Esophagus squamous epithelium (tissue), 5 donors: ENCODE results near the gene RNF130. TPM values are rescaled to one million over a fixed set of nuclear protein-coding genes. Genes with fewer than 3 reads are reported as not detected.

ENCODE experiments used
- DNase-seq: peaks from one replicate; lab custom pipeline; 2025; lab: John Stamatoyannopoulos, UW
- H3K27ac ChIP-seq, 4 donors: fragments of 200-600 bp; sonication (generic); one replicate each; pipeline ENCODE4 v1.5.1; 2016 to 2019; ENCODE audit warnings: mild to moderate bottlenecking in 1 of 4
- H3K27me3 ChIP-seq, 4 donors: fragments of 200-600 bp; sonication (generic); 1 replicate in 3 of 4; 2 replicates in 1 of 4; pipeline versions ENCODE4 v1.5.1 to v1.6.0; 2017 to 2021; ENCODE audit warnings: antibody characterized with exemption in 1 of 4
- H3K36me3 ChIP-seq, 3 donors: fragments of 200-600 bp; sonication (generic); one replicate each; pipeline ENCODE4 v1.5.1; 2016 to 2019
- H3K4me1 ChIP-seq, 3 donors: fragments of 200-600 bp; sonication (generic); one replicate each; pipeline ENCODE4 v1.5.1; 2017 to 2019
- H3K4me3 ChIP-seq, 4 donors: fragments of 200-600 bp; sonication (generic); 1 replicate in 3 of 4; 2 replicates in 1 of 4; pipeline ENCODE4 v1.5.1; 2016 to 2019; ENCODE audit warnings: mild to moderate bottlenecking in 2 of 4, moderate library complexity in 1 of 4
- H3K9me3 ChIP-seq, 3 donors: fragments of 200-600 bp; sonication (generic); one replicate each; pipeline ENCODE4 v1.5.1; 2016 to 2019
- POLR2A ChIP-seq, 4 donors: fragments of 450-650 bp; IDR thresholded peaks; one replicate each; pipeline ENCODE4 v1.6.1; 2017; ENCODE audit warnings: antibody characterized with exemption in 4 of 4, mild to moderate bottlenecking in 4 of 4, moderate library complexity in 3 of 4
- WGBS, 2 donors: methylation state at CpG; one replicate each; pipeline ENCODE4 v1.1.5; 2018; 5-methylcytosine and 5-hydroxymethylcytosine counted together
- intact Hi-C: fragments of 100-400 bp; cut with DNase I; formaldehyde crosslinking; loops from one replicate; pipeline ENCODE4 v1.15.0; 2022
- total RNA-seq, 4 donors: library from RNA; depleted of rRNA; stranded (reverse); fragments of >200 nt; gene quantifications; one replicate each; pipeline ENCODE4 v1.1.0, GENCODE V29; 2016
- TF ChIP-seq, protein P1 (sequence below), 6 experiments: fragments of 450-650 bp in 4 of 6; fragments of 200-600 bp in 2 of 6; sonication (generic) in 2 of 6; IDR thresholded peaks; one replicate each; pipeline ENCODE4 v1.5.1; 2016 to 2019; ENCODE audit warnings: antibody characterized with exemption in 6 of 6, mild to moderate bottlenecking in 4 of 6, moderate library complexity in 4 of 6
- donor health status: DM: yes; HTN: yes; CAD: no.

The RNF130 gene
- total RNA-seq, 4 donors from 2014 or later = 9.1 to 54.6 (median 19.1) TPM

GRCh38 chr5:179955630-179956029 is 115.9 kb downstream of the RNF130 start:
- TF ChIP-seq, protein P1, sequence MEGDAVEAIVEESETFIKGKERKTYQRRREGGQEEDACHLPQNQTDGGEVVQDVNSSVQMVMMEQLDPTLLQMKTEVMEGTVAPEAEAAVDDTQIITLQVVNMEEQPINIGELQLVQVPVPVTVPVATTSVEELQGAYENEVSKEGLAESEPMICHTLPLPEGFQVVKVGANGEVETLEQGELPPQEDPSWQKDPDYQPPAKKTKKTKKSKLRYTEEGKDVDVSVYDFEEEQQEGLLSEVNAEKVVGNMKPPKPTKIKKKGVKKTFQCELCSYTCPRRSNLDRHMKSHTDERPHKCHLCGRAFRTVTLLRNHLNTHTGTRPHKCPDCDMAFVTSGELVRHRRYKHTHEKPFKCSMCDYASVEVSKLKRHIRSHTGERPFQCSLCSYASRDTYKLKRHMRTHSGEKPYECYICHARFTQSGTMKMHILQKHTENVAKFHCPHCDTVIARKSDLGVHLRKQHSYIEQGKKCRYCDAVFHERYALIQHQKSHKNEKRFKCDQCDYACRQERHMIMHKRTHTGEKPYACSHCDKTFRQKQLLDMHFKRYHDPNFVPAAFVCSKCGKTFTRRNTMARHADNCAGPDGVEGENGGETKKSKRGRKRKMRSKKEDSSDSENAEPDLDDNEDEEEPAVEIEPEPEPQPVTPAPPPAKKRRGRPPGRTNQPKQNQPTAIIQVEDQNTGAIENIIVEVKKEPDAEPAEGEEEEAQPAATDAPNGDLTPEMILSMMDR (IDR thresholded peaks at IDR 0.05) = no peak
- TF ChIP-seq POLR2A (IDR thresholded peaks at IDR 0.05) = no peak
- Histone ChIP-seq H3K27me3 (no peaks in the 10 kb centered on the region), H3K4me3 (no peak overlapping the region), H3K4me1 (no peaks in the 10 kb centered on the region), H3K27ac (no peak overlapping the region), H3K36me3 (peaks cover 0 to 32% (median 0%) of the 10 kb centered on the region in 3 donors), H3K9me3 (no peaks in the 10 kb centered on the region)
- 51 to 63% methylated on average over 2 of the region's 2 CpGs for WGBS, 2 donors
- intact Hi-C loops = no loop called here
- no peak for DNase-seq

GRCh38 chr5:179955062-179955461 is 116.5 kb downstream of the RNF130 start:
- no peak for TF ChIP-seq POLR2A (IDR thresholded peaks at IDR 0.05)
- TF ChIP-seq, protein P1 (IDR thresholded peaks at IDR 0.05) = no peak
- WGBS, 2 donors = 87% methylated on average over 6 of the region's 6 CpGs
- Histone ChIP-seq H3K27me3 (no peaks in the 10 kb centered on the region), H3K4me1 (no peaks in the 10 kb centered on the region), H3K9me3 (no peaks in the 10 kb centered on the region), H3K4me3 (no peak overlapping the region), H3K36me3 (peaks cover 0 to 28% (median 0%) of the 10 kb centered on the region in 3 donors), H3K27ac (no peak overlapping the region)
- DNase-seq = no peak
- intact Hi-C loops = no loop called here

DNA sequence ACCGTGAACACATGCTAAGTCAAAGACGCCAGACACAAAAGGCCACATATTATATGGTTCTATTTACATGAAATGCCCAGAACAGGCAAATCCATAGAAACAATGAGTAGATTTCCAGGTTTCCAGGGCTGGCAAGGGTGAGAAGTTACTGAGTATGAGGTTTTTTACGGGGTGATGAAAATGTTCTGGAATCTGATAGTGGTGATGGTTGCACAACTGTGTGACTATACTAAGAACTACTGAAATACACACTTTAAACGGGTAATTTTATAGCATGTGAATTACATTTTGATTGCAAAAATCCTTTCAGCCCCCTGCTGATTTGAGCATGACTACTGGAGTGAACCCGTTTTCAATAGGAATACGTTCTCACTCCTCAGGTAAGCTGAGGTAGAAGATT is 117.1 kb downstream of the RNF130 start:
- no peaks in the 10 kb centered on the region for H3K9me3 ChIP-seq
- TF ChIP-seq POLR2A (IDR thresholded peaks at IDR 0.05) = no peak
- TF ChIP-seq, protein P1 (IDR thresholded peaks at IDR 0.05) = no peak
- DNase-seq = no peak
- no peaks in the 10 kb centered on the region for H3K4me1 ChIP-seq
- intact Hi-C loops = no loop called here
- H3K27ac ChIP-seq = no peak overlapping the region
- 83 to 94% methylated on average over 6 of the region's 6 CpGs for WGBS, 2 donors
- H3K4me3 ChIP-seq = no peak overlapping the region
- peaks cover 0 to 28% (median 0%) of the 10 kb centered on the region in 3 donors for H3K36me3 ChIP-seq
- no peaks in the 10 kb centered on the region for H3K27me3 ChIP-seq

- Histone ChIP-seq H3K4me1 (no peaks in the 10 kb centered on the region), H3K9me3 (no peaks in the 10 kb centered on the region), H3K36me3 (peaks cover 0 to 28% (median 0%) of the 10 kb centered on the region in 3 donors), H3K27ac (no peak overlapping the region), H3K27me3 (no peaks in the 10 kb centered on the region), H3K4me3 (no peak overlapping the region)
- no peak for DNase-seq
- 92 to 96% methylated on average over 4 of the region's 4 CpGs for WGBS, 2 donors
- no peak for TF ChIP-seq POLR2A (IDR thresholded peaks at IDR 0.05)
- TF ChIP-seq, protein P1 (IDR thresholded peaks at IDR 0.05) = no peak
- intact Hi-C loops = no loop called here
Observed at GRCh38 chr5:179953987-179954386, 117.6 kb downstream of the RNF130 start.

DNA sequence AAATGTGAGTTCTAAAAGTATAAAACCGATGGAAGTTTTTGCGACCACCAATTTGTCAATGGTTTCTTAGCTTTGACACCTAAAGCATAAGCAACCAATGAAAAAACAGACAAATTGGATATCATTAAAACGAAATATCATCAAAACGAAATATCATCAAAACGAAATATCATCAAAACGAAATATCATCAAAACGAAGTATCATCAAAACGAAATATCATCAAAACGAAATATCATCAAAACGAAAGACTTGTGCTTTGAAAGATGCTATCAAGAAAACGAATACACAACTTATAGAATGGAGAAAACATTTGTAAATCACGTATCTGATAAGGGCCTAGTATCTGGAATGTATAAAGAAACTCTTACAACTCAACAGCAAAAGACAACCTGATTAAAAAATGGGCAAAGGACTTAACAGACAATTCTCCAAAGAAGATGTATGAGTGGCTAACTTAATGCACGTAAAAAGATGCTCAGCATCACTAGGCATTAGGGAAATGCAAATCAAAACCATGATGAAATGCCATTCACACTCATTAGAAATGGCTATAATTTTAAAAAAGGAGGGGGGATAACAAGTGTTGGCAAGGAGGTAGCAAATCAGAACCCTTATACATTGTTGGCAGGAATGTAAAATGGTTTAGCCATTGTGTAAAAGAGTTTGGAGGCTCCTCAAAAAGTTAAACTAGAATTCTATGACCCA is 134.4 kb downstream of the RNF130 start:
- Histone ChIP-seq H3K4me1 (no peaks in the 10 kb centered on the region), H3K27me3 (no peaks in the 10 kb centered on the region), H3K9me3 (no peaks in the 10 kb centered on the region), H3K4me3 (no peak overlapping the region), H3K27ac (no peak overlapping the region), H3K36me3 (no peaks in the 10 kb centered on the region)
- intact Hi-C loops = no loop called here
- TF ChIP-seq POLR2A (IDR thresholded peaks at IDR 0.05) = no peak
- TF ChIP-seq, protein P1 (IDR thresholded peaks at IDR 0.05) = no peak
- DNase-seq = no peak
- 87 to 90% methylated on average over 13 of the region's 13 CpGs for WGBS, 2 donors
